Suppressor macrophage (primary cell): ENCODE data around the gene ZCCHC24.
A peak's percentile ranks its signal among the peaks of the same experiment; 100 is the strongest.

Experiments used
- DNase-seq, 4 experiments: peaks; one replicate each; pipeline ENCODE4 v3.0.0-alpha.2; 2020 to 2022

The ZCCHC24 gene

DNA sequence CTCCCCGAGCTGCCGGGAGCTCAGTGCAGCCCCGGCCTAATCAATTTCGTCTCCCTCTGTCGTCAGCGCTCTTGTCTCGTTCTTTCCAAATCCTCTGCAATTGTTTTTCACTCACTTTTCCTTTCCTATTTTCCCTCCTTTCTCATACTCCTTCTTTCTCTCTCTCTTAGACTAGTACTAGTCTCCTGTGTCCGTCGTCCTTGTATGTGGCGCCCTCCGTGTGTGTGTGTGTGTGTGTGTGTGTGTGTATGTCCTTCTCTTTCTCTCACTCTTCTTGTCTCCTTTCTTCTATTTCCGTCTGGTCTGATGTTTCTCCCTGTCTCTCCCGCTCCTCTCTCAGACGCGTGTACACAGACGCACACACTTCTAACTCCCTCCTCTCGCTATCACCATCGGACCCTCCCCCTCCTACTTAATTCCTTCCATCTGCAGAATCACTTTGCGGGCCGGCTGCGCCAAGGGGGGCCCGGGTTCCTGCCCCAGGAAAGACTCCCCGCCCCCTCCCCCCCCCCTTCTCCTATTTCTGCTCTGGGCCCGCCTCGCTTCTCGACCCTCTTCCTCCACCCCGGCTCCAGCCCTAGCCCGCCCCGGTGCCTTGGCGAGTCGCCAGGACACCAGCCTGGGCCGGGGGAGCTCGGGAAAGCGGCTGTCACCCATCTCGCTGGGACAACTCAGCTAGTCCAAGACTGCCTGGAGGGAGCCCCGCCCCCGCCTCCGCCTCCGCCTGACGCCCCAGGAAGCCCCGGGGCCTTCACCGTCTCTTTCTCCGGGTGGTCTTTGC is 743 bp upstream of the ZCCHC24 start:
- DNase-seq = peak in 1 of 4 experiments; percentile 10

DNA sequence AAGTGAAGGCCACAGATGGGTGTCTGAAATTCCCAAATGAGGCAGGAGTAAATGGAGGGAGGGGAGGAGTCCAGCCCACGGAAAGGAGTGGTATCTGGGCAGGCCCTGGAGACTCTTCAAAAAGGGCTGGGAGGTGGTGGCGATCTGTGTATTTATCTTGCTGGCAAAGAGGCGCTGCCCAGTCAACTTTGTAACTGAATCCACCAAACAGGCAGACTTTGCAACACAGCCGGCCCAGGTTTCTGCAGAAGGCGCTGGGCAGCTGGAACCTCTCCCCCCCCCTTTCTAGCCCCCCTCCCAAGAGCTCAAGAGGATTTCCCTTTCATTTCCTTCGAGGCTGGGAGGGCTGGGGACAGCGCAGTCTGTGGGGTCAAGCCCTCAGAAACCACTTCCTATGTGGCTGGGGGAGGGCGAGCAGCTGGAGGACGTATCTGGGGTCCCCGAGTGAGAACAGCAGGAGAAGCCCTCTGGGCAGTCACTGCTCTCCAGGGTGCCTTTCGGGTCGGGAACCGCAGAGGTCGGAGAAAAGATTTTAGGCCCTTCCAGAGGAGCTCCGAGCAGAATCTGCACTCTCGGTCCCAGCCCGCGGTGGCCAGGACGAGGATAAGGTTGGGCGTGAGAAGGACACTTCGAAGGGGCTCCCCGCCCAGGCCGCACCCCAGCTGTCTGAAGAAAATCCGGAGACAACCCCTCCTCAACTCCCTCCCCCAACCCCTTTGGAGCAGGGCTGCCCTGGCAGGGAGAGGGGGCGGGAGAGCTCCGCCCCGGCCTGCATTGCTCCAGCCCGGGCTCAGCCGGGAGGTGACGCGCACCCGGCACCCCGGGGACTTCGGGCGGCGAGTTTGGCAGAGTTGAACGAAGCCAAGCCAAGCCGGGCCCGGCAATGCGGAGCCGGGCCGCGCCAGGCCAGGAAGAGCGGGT is 965 bp downstream of the ZCCHC24 start:
- peak; percentile 60 to 82 (median 70) for DNase-seq

DNA sequence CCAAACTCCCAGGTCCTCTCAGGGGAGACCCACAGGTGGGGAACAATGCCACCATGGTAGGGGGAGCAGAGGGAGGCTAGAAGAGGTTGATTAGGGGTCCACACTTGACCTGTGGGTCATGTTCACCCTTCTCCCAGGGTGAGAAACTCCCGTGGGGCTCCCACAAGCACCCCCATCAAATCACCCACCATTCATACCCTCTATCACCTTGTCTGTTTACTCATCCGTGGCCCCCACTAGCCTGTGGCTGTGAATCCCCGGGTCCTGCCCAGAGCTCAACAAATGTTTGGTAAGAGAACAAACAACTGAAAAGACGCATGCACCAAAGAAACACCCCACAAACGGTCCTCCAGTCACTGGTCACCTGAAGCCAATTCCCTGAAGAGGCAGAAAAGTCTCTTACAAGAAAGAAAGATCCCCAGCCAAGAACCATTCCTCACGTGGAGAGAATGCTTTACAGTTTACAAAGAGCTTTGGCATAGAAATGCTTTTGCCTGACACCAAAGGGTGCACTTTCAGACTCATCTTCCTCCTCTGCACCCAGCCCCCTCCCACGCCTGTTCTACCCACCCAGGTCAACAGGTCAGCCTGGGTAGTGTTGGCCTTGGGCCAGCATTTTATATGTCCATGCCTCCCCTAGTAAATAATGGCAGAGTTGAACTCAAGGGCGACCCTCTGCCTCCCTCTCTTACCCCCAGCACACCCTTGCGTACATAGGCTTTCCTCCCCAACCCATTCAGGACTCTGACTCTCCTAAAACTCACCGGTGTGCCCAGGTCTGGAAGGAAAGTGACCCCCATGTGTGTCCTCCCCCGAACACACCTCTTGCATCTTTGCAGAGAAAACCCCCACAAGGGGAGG is 1.9 kb downstream of the ZCCHC24 start:
- peak in 3 of 4 experiments; percentile 22 to 40 (median 38) for DNase-seq

DNA sequence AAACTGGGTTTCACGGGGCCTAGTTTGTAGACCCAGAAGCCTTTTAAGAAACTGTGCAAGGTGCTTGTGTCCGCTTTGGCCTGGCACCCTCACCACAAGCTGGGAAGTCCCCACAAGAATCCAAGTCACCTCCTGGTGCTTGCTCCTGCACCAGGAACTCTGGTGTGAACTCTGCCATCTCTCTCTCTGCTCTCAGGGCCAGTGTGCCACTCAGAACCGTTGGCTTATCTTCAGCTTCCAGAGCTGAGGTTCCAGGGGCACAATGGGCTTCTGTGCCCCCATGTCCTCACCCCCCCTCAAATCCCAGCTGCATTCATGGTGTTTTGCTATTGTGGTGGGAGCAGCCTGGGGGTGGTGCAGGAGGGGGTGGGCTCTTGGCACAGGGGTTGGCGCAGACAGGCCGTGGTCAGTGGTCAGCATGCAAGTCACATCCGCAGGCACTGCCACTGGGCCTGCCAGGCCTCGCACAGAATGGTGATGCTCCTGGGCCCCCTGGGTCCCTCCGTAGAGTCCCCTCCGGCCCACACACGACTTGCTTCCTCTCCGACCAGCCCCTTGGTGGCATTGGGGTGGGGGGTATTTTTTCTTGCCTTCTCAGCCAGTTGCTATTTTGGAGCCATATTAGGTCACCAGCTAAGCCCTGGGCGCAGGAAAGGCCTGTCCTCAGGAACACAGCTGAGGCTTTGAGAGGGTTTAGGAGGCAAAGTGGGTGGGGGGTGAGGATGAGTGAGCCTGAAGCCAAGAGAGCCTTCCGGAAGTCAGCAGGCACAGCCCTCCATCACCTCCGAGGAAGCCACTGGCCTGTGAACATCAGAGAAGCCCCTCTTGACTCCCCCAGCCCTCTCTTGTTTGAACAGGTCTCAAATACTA is 3.0 kb downstream of the ZCCHC24 start:
- DNase-seq = no peak

DNA sequence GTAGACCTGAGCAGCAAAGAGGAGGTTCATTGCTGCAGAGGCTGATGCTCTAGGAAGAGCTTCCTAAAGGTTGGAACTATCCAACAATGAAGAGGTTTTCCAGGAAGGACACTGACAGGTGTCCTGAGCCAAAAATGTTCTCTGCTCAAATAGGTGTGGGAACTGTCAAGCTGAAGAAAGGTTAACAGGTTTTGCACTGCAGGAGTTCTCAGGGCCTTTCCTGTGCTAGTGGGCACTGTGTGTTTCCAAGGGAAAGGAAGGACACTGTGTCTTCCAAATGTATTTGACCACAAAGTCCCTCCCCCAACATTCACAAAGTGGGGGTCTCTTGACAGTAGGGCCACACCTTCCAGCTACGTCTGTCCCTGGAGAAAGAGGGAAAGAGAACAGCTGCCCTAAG is 4.0 kb downstream of the ZCCHC24 start:
- DNase-seq = no peak

DNA sequence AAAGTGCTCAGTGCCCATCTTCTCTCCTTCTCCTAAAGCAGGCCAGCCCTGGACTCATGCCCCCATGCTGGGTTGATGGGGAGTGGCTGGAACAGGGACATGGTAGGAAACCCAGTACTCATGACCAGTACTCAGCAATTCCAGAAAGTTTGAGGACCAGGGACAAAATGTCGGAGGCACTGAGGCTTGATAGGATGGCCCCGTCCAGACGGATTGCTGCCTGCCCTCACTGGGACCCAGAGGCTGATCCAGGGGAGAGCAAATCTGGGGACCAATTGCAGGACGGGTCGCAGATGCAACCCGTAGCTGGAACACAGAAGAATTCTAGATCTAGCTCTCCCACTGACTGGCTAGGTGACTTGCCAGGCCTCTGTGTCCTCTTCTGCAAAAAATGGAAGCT is 5.1 kb downstream of the ZCCHC24 start:
- no peak for DNase-seq

DNA sequence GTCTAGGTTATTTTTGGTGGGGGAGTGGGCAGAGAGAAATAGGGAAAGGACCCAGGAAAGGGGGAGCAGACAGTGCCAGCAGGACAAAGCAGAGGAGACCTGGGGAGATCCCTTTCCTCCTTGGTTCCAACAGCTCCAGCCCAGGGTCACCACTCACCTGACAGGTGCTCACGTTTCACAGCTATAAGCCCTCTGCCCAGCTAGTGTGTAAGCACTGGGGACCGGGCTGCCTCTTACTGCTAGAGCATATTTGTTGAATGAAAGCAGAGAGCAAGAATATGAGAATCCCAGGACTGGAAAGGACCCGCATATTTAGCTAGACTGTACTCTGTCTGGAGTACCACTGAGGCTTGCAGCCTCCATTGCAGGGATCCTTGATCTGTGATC is 6.7 kb downstream of the ZCCHC24 start:
- DNase-seq = no peak

DNA sequence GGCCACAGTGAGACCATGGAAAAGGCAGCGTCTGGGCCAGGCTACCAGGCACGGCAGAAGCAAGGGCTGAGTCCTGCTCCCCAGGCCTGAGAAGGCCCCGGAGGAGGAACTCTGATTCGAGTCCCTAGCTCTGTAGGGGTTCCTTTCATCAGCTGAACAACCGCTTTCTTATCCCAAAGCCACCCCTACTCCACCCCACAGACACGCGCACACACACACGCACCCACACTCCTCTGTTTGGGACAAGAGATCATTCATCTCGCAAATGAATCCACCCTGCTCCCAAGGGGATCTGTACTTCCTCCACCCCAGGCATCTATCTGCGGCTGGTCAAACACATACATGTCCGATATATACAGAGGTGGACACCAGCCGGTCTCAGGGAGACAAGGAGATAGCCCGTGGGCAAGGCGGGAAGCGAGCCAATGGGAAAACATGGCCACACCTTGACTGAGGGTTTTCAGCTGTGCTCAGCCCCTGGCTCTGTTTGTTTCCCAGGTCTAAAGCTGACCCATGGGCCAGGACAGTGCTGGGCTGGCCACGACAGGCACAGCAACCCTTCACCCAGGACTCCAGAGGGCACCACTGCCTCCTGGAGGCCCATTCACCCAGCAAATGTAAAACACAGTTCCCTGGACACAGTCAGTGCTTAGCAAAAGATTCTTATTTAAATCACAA is 7.3 kb downstream of the ZCCHC24 start:
- peak; percentile 29 to 49 (median 37) for DNase-seq

DNA sequence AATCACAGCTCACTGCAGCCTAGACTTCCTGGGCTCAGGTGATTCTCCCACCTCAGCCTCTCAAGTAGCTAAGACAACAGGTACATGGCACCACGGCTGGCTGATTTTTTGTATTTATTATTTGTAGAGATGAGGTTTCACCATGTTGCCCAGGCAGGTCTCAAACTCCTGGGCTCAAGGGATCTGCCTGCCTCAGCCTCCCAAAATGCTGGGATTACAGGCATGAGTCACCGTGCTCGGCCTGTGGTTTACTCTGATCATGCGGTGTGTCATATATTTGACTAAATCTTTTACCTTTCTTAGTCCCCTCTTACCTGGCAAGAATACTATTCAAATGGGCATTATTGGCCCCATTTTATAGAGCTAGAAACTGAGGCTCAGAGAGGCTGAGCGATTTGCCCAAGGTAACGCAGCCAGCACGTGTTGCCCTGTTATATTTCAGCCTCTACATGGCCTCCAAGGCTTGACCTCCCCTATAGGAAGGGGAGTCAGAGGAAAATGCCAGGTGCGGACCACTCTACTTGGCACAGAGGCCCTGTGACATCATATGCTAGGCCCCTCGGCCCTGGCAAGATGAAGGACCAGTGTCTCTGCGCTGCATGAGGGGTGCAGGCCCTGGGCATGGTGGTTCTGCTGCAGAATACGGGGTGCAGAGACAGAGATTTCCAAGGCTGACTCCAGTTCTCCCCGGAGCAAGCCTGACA is 8.2 kb downstream of the ZCCHC24 start:
- no peak for DNase-seq

DNA sequence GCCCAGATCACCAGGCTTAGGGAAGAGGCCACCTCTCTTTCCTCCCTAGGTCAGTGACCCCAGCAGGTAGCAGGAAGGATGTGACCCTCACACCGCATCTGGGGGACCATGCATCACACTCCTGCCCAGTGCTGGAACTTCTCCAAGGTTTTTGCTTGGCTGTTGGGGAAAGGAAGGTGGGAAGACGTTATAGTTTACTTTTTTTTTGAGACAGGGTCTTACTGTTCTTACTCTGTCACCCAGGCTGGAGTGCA is 8.6 kb downstream of the ZCCHC24 start:
- no peak for DNase-seq

DNA sequence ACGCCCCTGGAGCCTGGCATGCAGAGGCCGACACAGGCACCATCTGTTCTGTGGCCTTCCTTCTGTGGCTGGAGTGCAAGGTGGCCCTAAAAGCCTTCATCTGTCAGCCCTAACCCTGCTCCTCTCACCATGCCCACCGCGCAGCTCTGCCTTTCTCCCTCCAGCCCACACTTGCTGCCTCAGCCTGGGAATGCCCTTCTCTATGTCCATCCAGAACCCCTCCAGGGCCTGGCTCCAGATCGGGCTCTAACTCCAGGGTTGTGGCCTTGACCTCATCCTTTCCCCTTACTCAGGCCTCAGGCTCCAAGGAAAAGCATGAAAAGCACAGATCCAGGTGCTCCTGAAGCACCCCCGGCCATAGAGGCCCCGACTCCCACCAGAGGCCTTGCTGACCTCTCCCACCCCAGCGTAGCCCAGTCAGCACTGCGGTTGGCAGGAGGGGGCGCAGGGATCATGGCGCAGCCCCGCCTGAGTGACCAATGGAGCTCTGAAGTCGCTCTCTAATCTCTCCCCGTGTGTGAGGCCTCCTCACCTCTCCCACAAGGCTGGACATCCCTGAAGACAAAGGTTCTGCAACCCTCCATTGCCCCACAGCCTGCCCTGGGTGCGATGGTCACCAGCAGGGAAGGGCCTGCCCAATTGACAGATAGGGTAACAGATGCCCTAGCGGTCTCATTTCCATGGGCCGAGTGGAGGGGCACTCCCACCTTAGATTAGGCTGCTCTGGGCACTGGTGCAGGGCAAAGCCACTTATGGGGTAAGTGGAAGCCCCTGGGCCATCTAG is 9.2 kb downstream of the ZCCHC24 start:
- no peak for DNase-seq

DNA sequence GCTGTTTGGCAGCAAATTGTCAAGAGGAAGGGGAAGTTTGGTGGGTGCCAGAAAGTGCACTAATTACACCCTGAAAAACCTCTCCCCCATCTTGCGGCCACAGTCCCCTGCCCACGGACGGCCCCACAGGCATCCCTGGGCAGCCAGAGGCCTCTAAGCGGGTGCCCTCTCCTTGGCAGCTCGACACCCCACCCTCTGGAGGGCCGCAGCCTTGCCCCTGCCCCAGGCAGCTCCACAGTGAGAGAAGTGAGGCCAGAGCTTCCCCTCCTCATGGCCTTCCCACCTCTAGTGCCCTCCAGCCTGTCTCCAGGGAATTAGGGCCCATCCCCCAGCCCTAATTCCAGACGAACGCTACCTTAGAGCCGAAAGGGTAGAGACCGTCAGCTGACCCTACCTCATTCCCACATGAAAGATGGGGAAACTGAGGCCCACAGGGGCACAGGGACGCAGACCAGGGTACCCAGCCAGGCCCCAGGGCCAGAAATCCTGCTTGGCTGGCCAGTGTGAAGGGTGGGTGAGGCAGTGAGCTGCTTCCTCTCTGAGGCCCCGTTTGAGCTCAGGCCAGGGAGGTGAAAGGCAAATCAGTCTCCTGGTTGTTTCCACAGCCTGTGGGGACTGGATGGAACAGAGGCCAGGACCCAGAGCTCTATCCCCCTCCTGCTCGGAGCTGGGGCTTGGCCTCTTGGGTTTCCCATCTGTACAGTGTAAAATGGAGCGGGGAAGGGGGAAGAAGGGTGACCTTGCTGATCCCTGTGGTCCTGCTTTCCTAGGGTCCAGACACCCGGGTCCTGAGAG is 10.0 kb downstream of the ZCCHC24 start:
- DNase-seq = peak in 1 of 4 experiments; percentile 19

DNA sequence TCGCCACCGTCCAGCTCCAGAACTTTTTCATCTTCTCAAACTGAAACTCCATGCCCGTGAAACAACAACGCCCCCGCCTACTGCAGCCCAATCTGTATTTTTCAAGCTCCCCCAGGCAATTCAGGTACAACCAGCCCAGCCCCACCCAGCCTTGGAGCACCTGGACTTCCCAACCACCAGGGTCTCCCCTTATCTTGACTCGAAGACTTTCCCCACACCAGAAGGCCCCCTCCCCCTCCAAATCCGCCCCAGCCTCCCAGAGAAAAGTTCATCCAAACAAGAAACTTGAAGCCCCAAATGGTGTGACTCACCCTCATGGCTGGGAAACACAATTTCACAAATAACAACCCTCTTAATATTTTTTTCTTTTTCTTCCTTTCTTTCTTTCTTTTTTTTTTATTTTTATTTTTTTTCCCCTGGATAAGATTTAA is 10.6 kb downstream of the ZCCHC24 start:
- peak in 1 of 4 experiments; percentile 1 for DNase-seq

DNA sequence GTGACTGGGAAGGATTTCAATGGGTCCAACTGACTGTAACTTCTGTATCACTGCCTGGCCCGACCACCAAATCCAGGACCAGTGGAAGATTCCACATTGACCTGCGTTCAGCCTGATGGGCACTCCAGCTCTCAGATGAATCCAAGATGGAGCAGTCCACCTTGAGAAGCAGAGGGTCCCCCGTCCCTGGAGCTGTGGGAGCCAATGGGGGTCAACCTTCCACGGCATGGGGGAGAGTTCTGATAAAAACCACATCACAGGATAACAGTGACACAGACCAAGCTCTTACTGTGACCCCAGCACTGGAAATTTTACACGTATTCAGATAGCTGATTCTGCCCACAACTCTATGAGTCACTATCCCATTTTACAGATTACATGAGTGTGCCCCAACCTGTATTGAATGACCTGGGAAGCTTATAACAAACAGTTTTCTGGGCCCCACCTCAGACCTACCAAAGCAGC is 11.2 kb downstream of the ZCCHC24 start:
- DNase-seq = no peak

DNA sequence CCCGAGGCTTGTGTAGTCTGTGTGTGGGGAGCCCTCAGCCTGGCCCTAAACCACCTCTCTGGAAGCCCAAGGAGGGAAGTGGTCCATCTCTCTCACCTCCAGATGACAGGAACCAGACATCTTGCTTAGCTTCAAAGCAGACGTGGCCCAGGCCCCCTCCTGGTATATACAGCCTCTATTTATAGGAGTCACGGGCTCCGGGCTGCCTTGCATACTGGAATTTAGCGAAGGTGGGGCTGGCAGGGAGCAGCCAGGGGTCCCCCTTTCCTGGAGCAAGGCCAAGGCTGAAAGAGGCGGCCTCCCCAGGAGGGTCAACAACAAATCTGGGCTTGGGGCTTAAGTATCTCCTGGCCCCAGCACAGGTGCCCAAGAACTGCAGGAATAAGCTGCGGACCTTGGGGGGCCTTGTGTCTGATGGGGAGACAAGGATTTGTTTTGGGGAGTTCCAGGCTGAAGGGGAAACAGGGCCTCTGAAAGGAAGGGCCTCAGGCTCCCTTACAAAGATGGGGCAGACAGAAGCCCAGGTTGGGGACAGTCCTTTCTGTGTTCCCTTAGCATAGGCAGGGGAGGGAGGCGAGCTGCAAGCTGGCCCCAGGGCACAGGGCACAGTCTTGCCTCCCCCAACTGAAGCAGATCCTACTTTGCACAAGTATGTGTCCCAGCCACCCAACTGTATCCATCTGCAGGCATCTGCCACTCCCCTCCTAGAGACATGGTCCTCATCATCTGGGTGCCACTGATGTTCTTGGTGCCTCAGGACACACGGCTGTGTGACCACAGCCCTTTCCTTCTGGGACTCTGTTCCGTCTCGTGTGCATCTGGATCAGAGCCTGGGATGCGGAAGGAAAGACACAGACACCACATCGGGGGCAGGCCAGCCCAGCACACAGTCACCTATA is 11.9 kb downstream of the ZCCHC24 start:
- DNase-seq = peak in 1 of 4 experiments; percentile 1

DNA sequence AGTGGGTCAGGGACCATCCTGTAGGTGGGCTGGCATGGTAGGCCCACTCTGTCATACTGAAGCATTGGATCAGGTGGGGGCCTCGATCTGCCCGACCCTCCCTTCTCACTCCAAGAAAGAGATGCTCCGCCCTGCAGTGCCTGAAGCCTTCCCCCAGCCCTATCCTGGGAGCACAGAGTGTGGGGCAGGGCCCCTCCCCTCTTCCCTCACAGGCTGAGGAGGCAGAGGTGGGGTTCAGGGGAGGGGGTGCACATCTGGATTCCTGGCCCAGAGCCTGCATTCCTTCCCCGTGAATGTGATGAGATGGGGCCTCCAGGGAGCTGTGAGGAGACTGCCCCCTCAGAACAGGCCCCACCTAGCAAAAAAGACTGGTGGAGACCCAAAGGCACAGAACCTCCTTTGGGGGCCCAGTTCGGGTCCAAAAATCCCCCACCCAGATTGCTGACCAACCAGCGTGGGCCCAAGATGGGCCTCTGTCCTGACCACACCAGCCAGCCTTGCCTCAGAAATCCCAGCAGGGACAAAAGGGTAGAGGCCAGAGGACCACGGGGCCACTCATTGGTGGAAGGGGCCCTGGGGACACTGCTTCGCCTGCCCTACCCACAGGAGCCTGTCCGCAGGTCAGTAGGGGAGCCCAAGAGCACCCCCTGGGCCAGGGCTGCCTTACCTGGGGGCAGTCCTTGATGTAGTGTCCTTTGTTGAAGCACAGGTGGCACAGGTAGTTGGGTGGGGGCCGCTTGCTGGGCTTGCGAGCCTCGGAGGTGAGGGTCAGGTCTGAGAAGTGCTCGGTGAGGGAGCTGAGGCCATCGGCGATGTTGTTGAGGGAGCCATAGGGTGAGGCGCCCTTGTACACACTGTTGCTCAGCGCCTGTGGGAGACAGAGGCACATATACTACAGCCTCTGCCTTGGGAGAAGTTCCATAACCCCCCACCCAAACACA is 13.3 kb downstream of the ZCCHC24 start:
- peak in 1 of 4 experiments; percentile 1 for DNase-seq

DNA sequence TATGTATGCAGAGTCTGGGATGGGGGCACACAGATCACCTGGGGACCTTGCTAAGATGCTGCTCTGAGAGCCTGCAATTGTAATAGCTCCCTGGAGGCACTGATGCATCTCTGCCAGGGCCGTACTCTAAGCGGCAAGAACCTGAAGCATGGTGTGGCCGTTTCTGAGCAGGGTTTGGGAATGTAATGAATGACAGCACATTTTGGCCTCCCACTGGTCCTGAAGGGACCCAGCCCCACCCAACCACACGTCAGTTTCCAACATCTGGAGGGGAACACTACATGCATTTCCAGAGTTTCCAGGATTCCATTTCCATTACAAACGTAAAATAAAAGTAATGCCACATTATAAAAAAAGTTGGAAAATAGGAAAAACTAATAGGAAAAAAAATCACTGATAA is 14.0 kb downstream of the ZCCHC24 start:
- DNase-seq = no peak
